Activated CD8-positive, alpha-beta memory T cell treated with anti-CD3 and anti-CD28 coated beads, Interleukin-2, amount 50 U/mL, for 1 hour (primary cell): ENCODE measurements around the gene ABITRAM.
"Not testable (repeated sequence)": the region's sequence is repeated elsewhere in the genome, so short reads cannot be mapped to it uniquely, and the experiment has no call there.

ENCODE experiments used
- DNase-seq: peaks from one replicate; pipeline ENCODE4 v3.0.0-alpha.2; 2020; ENCODE audit errors: extremely low read depth

ABITRAM gene

DNA sequence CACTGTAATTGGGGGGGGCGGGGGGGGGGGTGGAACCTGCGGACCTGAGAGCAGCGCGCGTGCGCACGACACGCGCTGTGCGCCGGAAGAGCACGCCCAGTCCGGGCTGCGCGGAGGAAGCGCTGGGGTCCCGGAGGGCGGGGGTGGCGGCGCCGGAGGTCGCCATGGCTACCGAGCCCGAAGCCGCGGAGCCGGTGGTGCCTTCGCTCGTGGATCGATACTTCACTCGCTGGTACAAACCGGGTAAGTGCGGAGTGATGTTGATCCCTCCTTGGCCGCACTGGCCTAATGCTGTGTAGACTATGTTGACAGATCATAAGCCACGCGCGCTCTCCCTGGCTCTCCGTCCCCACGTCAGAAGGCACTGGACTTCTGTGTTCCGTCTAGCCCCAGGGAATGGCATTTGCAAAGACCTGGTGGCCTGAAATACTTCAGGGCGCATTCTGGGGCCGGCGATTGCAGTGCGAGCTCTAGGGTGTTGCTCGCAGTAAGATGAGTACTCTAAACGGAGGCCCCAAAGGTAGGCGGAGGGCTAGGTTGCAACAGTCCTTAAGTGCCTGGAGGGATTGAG is at the start of gene ABITRAM:
Gene ABITRAM, plus strand, starts transcription at position 78 of the 571 bp plus-strand sequence. Its CDS starts 87 bp downstream, at position 165.
- DNase-seq, result peak; percentile 39

- no peak for DNase-seq
Measured at GRCh38 chr9:108884701-108885100, 49.5 kb upstream of the ABITRAM start.

DNA sequence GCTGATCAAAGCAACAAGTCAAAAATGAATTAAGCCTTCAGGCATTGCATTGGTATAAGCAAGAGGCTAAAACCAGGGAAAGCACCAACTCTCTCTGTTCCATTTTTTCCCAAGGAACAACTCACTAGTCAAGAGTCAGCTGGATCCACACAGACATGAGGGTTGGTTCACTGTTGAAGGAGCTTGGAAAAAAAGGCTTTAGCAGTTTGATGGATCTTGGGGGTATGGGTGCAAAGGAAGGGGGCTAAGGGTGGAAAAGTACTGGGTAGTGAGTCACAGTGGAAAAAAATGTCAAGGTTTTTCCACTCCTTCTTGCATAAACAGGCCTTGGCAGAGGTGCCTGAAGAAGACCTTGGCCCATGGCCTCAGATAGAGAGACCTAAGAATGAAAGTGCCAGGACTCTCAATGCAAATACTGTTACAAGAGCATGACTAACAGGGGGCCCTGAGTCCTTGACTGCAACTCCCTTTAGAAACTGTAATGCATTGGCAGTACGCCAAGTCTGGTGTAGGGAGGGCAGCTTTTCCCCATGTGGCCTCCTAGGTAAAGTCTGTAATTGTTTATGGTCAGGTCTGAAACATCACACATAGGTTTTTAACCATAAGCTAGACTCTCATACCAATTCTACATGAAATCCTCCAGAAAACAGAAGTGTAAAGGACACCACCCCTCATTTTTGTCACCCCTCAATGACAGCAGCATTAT is 48.4 kb upstream of the ABITRAM start:
- DNase-seq, result no peak

DNA sequence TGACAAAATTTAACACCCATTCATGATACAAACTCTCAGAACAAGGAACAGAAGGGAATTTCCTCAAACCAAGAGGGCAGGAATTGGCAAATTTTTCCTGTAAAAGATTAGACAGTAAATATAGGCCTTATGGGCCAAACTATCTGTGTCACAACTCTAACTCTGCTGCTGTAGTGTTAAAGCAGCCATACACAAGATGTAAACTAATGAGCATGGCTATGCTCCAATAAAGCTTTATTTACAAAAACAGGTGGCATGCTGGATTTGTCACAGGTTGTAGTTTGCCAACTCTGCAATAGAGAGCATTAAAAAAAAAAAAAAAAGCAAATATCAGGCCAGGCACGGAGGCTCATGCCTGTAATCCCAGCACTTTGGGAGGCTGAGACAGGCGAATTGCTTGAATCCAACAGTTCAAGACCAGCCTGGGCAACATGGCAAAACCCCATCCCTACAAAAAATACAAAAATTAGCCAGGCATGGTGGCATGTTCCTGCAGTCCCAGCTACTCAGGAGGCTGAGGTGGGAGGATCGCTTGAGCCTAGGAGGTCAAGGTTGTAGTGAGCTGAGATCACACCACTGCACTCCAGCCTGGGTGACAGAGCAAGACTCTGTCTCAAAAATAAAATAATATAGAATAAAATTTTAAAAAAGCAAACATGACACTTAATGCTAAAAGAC is 47.5 kb upstream of the ABITRAM start:
- DNase-seq, result not testable (repeated sequence)

DNA sequence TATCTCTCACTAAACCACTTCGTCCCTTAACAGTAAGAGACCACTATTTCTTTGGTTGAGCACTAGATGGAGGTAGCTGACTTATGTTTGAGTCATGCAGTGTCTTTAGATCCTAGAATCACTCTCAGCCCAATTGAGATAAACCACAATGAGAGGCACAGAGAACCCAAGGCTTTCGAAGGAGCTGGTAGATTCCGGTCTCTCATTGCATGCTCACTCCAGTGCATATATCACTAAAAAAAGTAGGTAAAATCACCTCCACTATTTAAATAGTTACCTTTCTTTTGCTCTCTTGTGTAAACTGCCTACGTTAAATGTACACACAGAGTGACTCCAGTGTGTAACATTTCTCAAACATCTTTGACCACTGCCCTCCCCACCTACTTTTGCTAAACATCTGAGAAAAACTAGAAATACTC is 44.5 kb upstream of the ABITRAM start:
- no peak for DNase-seq

DNA sequence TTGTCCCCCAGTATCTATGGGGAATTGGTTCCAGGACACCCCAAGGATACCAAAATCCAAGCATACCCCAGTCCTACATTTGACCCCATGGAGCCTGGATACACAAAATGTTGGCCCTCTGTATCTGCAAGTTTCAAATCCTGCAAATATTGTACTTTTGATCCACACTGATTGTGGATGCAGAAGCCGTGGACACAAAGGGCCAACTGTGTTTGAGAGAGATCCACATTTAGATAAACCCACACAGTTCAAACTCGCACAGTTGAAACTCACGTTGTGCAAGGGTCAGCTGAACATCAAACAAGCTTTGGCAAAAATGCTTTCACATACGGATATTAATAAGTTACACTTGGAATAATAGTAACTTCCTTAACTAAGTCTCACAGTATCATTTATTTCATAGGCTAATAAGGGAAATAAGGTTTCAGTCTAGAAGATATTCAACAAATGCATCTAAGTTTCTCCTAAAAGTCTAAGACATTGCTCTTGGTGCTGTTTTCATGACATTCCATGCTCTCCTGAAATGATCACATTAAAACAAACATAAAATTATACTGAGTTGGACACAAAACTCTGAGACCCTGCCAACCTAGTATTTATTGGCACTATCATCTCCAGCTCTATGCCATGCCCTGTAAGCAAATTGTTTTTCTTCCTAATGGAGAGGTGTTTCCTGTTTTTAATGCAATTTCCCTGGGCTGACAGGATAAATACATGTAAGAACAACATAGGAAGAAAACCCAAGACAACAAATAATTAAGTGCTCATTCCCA is 39.8 kb upstream of the ABITRAM start:
- no peak for DNase-seq

DNA sequence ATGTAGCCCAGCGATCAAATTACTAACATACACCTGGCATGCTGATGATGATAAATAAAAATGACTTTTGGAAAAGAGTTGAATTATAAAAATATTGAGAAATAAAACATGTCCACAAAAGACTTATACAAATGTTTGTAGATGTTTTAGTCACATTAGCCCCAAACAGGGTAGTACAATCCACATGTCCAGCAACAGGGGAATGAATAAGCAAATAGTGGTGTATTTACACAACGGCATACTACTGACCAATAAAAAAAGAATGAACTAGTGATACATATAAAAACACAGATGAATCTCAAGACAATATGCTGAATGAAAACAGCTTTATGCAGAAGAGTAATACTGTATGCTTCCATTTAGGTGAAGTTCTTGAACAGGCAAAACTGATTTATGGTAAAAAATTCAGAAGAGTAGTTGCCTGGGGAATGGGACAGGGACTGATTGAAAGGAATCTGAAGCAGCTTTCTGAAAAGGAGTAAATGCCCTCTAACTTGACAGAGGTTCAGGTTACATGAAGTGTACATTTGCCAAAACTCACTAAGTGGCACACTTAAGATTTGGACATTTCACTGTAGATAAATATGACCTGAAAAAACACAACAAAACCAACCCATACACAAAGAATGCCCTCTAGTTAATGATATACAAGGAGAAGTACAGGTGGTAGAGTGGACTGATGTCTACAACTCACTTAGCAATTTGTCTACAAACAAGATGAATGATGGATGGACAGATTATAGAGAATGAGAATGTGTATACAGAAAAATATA is 36.7 kb upstream of the ABITRAM start:
- DNase-seq, result no peak

- DNase-seq, result not testable (repeated sequence)
Measured at GRCh38 chr9:108899023-108899695, 35.0 kb upstream of the ABITRAM start.

GRCh38 chr9:108900176-108900575 is 34.0 kb upstream of the ABITRAM start:
- no peak for DNase-seq

DNA sequence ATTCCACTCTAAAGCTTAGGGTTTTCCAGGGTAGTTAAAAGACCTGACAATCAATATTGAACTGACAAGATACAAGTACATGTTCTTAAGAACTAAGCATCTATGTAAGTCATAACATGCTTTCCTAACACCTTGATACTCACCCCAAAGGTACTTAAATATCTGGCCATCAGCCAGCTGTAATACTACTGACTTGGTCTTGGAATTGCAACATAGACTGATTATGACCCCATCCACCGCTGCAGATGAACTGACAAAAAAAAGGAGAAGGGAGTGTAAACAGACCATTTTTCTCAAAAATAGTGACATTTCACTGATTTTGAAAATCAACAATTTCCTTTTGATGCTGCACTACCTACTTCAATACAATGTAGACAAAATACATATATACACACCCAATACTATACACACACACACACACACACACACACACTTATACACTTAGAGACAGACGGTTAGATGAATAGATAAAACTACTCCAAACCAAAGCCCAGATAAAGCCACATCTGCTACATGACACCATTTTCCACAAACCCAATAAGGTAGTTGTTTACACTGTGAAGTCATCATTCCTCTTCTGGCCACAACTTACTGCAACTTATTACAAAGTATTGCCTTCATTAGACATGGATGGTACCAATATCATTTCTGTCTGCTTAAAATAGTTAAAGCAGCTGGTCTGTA is 30.6 kb upstream of the ABITRAM start:
- no peak for DNase-seq

GRCh38 chr9:108904161-108904560 is 30.0 kb upstream of the ABITRAM start:
- no peak for DNase-seq

DNA sequence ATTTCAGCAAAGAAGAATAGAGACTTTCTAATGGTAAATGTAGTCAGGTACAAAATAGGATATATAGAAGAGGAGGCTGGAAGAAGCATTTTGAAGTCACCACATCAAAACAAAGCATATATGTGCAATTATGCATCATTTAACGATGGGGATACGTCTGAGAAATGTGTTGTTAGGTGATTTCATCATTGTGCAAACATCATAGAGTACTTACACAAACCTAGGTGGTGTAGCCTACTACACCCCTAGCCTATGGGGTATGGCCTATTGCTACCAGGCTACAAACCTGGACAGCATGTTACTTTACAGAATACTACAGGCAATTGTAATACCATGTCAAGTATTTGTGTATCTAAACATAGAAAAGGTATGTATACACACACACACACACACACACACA is 28.7 kb upstream of the ABITRAM start:
- DNase-seq, result no peak

GRCh38 chr9:108910402-108910801 is 23.8 kb upstream of the ABITRAM start:
- DNase-seq, result no peak

- no peak for DNase-seq
Measured at GRCh38 chr9:108910914-108911313, 23.3 kb upstream of the ABITRAM start.

DNA sequence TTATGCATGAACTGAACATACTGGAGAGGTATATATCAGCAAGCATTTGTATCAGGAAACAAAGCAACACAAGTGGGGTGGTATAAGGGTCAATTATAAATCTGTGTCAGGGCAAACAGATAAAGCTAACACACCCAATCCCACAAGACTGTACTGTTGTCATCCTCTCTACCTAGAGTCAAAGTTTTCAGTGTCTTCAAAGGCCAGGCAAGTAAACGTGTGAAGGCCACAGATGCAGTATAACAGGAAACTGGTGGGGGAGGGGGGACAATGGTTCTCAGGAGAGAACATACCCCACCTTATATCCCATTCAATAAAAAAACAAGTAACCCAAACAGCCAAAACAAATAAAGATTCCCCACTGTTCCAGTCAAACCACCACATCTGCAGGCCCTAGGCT is 22.4 kb upstream of the ABITRAM start:
- no peak for DNase-seq

DNA sequence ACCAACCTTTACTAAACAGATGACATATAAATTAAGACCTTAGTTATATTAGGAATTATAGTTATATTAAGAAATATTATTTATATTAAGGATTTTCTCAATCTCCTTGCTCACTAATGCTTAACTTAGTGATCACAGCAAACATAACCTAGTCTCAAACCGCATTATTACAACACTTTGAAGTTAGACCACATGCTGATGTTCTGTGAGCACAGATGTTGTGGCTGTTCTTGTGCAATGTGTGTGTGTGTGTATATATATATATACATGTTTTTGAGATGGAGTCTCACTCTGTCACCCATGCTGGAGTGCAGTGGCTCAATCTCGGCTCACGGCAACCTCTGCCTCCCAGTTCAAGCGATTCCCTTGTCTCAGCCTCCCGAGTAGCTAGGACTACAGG is 20.8 kb upstream of the ABITRAM start:
- no peak for DNase-seq

DNA sequence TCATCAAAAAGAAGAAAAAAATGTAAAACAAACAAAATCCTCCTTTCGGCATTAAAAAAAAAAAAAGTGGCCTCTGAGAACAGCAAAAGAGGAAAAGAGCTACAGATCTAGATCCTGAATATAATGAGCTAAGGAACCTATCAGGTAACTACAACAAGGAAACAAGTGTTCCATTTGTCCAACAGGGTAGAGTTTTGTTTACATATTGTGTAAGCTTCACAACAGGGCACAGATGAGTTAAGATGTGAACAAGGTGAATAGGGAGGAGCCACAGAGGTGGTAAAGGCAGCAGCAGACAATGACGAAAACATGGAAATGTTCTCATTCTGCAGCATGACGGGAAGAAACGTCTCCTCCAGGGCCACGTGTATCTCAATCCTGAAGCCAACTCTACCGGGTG is 14.7 kb upstream of the ABITRAM start:
- DNase-seq, result no peak

GRCh38 chr9:108920401-108920800 is 13.8 kb upstream of the ABITRAM start:
- DNase-seq, result not testable (repeated sequence)

- DNase-seq, result no peak
Measured at GRCh38 chr9:108921200-108921599, 13.0 kb upstream of the ABITRAM start.

GRCh38 chr9:108924466-108924865 is 9.7 kb upstream of the ABITRAM start:
- no peak for DNase-seq
